NOMO-1 treated with DMSO at 0.1 percent for 48 hours (cell line): ENCODE measurements around the gene MSL1.

Experiments used
- DNase-seq: peaks from one replicate; lab custom pipeline; 2025; ENCODE audit not compliant: unreplicated experiment; lab: John Stamatoyannopoulos, UW

Gene MSL1

GRCh38 chr17:40121181-40122135 lies at the start of gene MSL1:
Gene MSL1 (plus strand): TSS chr17:40121971. CDS start chr17:40122613, 642 bp downstream.
- DNase-seq: peak; percentile 49

GRCh38 chr17:40072040-40072734 lies 49.6 kb upstream of the MSL1 start:
- DNase-seq: no peak

GRCh38 chr17:40072735-40073346 lies 48.9 kb upstream of the MSL1 start:
- DNase-seq: no peak

DNA sequence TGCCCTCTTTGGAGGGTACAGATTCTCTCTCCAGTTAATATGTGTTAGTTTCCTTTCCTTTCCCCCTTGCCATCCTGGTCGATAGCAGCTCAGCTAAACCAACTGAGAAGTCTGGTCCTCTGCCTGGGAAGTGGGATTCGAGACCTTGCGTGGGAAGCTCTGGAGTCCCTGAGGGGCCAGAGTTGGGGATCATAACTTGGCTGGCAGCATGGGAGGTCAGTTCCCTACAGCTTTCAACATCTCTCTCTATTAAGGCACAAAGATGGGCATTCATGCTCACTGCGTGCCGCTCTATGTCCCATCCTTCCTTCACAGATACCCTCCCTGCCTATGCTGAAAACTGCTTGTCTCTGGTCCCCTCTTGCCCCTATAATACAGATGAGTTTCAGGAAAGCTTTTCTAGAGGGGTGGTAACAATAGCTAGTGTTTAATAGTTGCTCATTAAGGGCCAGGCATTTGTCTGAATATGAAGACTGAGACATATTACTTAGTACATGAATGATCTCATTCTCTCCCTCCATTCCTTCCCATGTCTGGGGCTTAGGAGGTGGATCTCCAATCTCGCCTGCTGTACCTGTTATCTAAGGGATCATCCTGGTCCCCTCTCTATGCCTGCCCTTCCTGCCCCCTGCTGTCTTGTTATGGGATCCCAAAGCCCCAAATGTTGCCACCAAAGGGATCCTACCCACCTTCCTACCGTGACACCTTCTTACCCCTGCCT lies 48.2 kb upstream of the MSL1 start:
- DNase-seq: no peak

DNA sequence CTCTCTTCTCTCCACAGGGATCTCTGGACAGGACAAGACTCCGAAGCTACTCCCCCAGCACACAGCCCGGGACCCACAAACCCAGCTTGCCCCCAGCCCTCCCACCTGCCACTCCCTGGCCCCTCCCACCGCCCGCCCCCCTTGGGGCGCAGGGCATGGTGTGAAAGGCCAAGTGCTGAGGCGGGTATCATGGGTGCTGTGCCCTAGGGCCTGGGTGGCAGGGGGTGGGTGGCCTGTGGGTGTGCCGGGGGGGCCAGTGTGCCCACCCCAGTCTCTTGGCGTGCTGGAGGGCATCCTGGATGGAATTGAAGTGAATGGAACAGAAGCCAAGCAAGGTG lies 47.6 kb upstream of the MSL1 start:
- no peak for DNase-seq

DNA sequence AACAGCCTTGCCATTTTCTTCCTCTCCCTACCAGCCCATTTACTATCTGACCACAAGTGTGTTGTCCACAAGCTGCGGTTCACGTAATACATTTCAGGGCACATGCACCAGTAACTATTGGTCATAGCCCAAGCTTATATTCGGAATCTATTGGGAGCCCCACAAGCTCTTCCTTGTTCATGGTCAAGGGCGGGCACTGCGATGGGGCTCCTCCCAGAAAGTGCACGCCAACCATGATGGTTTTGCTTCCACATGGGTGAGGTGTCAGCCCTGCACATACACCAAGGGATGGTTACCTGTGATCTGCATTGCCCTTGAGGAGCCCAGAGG lies 46.9 kb upstream of the MSL1 start:
- no peak for DNase-seq

GRCh38 chr17:40075201-40075941 lies 46.4 kb upstream of the MSL1 start:
- peak; percentile 41 for DNase-seq

DNA sequence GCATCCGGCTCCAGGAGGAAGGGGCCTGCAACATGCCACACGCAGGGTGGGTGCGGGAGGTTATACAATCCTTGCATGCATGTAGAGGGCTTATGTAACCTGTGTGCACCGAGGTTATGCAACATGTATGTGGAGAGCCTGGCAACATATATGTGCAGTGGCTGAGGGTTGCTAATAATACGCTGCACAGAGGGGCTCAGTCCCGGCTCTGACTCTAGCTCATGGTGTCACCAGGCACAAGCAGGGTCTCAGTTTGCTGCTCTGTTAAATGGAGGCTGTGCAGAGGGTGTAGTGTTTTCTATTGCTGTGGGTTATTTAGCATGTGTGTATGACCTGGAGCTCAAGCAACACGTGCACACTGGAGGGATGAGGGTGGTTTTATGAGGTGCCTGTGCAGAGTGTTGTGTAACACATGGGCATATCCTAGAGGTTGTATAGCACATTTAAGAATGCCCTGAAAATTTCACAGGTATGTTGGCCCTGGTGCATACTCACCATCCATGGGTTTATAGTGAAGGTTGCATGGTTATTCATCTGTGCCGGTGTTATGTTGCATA lies 45.8 kb upstream of the MSL1 start:
- DNase-seq: no peak

DNA sequence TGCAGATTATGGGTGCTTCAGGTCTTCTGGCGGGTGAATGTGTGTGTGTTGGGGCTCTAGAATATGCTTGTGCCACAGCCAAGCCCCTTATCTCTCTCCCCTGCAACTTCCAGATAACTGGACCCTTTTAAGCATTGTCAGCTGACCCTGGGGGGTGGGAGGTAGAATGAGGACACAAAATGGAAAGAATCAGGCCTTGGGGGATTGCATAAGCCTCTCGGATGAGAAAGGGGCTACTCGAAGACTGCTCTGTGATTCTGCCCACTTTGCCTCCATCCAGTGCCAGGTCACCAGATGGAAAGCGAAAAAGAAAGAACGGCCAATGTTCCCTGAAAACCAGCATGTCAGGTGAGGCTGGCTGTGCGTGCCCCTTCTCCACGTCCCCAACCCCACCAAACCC lies 45.2 kb upstream of the MSL1 start:
- DNase-seq: no peak

DNA sequence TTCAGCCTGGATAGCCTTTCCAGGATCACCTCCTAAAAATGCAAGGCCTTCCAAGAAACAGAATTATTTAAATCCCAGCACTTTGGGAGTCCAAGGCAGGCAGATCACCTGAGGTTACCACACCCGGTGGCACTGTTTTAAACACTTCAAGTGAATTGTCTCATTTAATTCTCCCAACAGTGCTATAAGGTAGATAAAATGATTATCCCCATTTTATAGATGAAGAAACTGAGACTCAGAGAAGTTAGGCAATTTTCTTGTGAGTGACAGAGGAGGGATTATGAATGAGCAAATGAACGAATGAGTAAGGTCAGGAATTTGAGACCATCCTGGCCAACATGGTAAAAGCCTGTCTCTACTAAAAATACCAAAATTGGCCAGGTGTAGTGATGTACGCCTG lies 42.2 kb upstream of the MSL1 start:
- DNase-seq: no peak

DNA sequence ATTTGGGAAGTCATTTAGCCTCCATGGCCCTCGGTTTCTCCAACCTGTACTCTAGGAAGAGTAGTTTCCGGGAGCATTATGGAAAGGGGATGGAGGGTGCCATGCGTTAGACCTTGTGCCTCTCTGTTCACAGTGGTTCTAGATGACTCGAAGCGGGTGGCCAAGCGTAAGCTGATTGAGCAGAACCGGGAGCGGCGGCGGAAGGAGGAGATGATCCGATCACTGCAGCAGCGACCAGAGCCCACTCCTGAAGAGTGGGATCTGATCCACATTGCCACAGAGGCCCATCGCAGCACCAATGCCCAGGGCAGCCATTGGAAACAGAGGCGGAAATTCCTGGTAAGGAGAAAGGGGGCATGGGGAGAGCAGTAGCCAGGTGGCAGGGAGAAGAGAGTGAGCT lies 37.3 kb upstream of the MSL1 start:
- no peak for DNase-seq

- peak; percentile 17 for DNase-seq
Observed at GRCh38 chr17:40086150-40087044, 35.4 kb upstream of the MSL1 start.

GRCh38 chr17:40087049-40087794 lies 34.5 kb upstream of the MSL1 start:
- no peak for DNase-seq

DNA sequence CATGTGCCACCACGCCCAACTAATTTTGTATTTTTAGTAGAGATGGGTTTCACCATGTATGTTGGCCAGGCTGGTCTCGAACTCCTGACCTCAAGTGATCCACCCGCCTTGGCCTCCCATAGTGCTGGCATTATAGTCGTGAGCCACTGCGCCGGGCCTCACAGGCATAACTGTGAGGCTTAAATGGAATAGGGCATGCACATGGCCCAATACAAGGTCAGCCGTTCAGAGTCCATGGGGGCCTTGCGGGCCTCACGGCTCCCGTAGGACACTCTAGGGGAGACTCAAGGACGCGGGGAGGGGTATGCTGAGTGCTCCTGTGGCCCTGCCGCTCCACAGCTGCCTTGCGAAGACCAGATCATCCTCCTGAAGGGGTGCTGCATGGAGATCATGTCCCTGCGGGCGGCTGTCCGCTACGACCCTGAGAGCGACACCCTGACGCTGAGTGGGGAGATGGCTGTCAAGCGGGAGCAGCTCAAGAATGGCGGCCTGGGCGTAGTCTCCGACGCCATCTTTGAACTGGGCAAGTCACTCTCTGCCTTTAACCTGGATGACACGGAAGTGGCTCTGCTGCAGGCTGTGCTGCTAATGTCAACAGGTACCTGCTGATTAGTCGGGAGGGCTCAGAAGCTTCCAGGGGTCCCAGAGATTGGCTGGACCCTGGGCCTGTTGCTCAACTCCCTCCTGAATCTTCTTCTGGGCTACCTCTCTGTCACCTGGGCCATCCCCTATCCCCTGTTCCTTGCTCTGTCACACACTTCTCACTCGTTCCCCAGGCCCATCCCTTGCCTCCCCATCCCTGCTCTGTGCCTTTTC lies 33.7 kb upstream of the MSL1 start:
- no peak for DNase-seq

DNA sequence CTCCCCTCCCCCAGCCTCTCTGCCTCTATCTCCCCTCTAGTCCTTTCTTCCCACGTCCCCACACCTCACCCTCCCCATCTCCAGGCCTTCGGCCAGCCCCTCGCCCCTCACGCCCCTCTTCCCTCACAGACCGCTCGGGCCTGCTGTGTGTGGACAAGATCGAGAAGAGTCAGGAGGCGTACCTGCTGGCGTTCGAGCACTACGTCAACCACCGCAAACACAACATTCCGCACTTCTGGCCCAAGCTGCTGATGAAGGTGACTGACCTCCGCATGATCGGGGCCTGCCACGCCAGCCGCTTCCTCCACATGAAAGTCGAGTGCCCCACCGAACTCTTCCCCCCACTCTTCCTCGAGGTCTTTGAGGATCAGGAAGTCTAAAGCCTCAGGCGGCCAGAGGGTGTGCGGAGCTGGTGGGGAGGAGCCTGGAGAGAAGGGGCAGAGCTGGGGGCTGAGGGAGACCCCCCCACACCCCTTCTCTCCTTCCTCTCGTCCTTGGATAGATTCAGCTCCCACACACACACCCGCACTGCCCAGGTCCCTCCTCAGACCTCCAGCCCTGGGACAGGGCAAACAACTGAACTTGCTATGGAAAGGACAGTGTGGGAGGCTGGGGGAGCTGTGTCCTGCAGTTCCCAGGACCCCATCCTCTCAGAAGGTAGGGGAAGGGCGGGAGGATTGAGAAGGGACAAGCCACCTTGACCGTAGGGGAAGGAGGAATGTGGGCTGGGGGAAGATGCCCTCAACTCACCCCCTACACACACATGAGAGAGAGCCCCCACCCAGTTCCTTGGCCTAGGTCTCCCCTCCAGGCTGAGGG lies 32.5 kb upstream of the MSL1 start:
- no peak for DNase-seq

- no peak for DNase-seq
Observed at GRCh38 chr17:40090237-40091119, 31.3 kb upstream of the MSL1 start.
